CD4-positive, alpha-beta T cell (primary cell): Measurements from ENCODE around the gene AGMO. TPM values are rescaled to one million over a fixed set of nuclear protein-coding genes. Genes with fewer than 3 reads are reported as not detected.

Source experiments
- ATAC-seq: fragments of 200-7000 bp; cut with Tn5 transposase; one replicate; pipeline ENCODE4 v1.10.0; 2022; ENCODE audit warnings: mild to moderate bottlenecking; ENCODE audit not compliant: poor library complexity
- CTCF ChIA-PET: fragments of 350-600 bp; sonication (Branson Sonifier 250); formaldehyde crosslinking; loops from one replicate; lab custom pipeline; 2021; ENCODE audit warnings: antibody characterized with exemption, inconsistent platforms; lab: Charles Lee
- POLR2A ChIA-PET: fragments of 350-600 bp; sonication (Branson Sonifier 250); formaldehyde crosslinking; loops from one replicate; lab custom pipeline; 2021; ENCODE audit warnings: antibody characterized with exemption, inconsistent platforms; lab: Charles Lee
- DNase-seq, 14 experiments: peaks; one replicate each; pipeline ENCODE4 v3.0.0-alpha.2; 2013 to 2020; ENCODE audit warnings: mixed read lengths in 2 of 14
- H3K27ac ChIP-seq, 2 donors: one replicate each; pipeline versions ENCODE4 v1.5.1 to v1.7.0; 2013; ENCODE audit warnings: low read length in 2 of 2, low read depth in 1 of 2, mild to moderate bottlenecking in 1 of 2
- H3K27me3 ChIP-seq, 2 experiments: 1 replicate in 1 of 2; 2 replicates in 1 of 2; pipeline versions ENCODE4 v1.6.1 to v1.7.0; 2013; ENCODE audit warnings: low read length in 2 of 2, control low read depth in 1 of 2, mild to moderate bottlenecking in 1 of 2, moderate library complexity in 1 of 2; ENCODE audit not compliant: insufficient read depth in 2 of 2, control insufficient read depth in 1 of 2
- H3K36me3 ChIP-seq: one replicate; pipeline ENCODE4 v1.6.1; 2013; ENCODE audit warnings: low read length, control low read depth; ENCODE audit not compliant: insufficient read depth
- H3K4me1 ChIP-seq: one replicate; pipeline ENCODE4 v1.6.1; 2013; ENCODE audit warnings: low read length, control low read depth; ENCODE audit not compliant: insufficient read depth
- H3K4me3 ChIP-seq: one replicate; pipeline ENCODE4 v1.5.1; 2013; ENCODE audit warnings: mild to moderate bottlenecking, low read length, moderate library complexity
- H3K9me3 ChIP-seq, 2 experiments: 1 replicate in 1 of 2; 2 replicates in 1 of 2; pipeline versions ENCODE4 v1.6.1 to v1.7.0; 2013; ENCODE audit warnings: low read length in 2 of 2, mild to moderate bottlenecking in 2 of 2, control low read depth in 1 of 2, moderate library complexity in 1 of 2; ENCODE audit not compliant: control insufficient read depth in 1 of 2, insufficient read depth in 1 of 2
- H3K27ac Mint-ChIP-seq: one replicate; pipeline ENCODE4 v1.8.0; 2020; ENCODE audit warnings: mixed read lengths
- H3K27me3 Mint-ChIP-seq: one replicate; pipeline ENCODE4 v1.8.0; 2021; ENCODE audit warnings: mixed read lengths
- H3K36me3 Mint-ChIP-seq: one replicate; pipeline ENCODE4 v1.8.0; 2021; ENCODE audit warnings: low read depth, mixed read lengths
- H3K4me1 Mint-ChIP-seq: one replicate; pipeline ENCODE4 v1.8.0; 2021; ENCODE audit warnings: low read depth, mixed read lengths
- H3K4me3 Mint-ChIP-seq: one replicate; pipeline ENCODE4 v1.8.0; 2020; ENCODE audit warnings: mild to moderate bottlenecking, mixed read lengths
- H3K9me3 Mint-ChIP-seq: one replicate; pipeline ENCODE4 v1.8.0; 2020; ENCODE audit warnings: mixed read lengths
- intact Hi-C, 2 experiments: fragments of 100-400 bp; cut with DNase I in 1 of 2; cut with micrococcal nuclease in 1 of 2; formaldehyde crosslinking; loops; one replicate each; pipeline versions ENCODE4 v1.15.1 to v1.9.0; 2023 to 2025; cut with DNase I, micrococcal nuclease
- total RNA-seq, 174 experiments: library from RNA in 2 of 174; stranded (reverse) in 2 of 174; gene quantifications; one replicate each; pipeline ENCODE4 v1.2.3 and lab custom pipeline; 2021 to 2026
- TF ChIP-seq, protein P1 (sequence below): fragments of 200-600 bp; IDR thresholded peaks from one replicate; pipeline ENCODE4 v1.8.0; 2022; ENCODE audit warnings: antibody characterized with exemption, mild to moderate bottlenecking

Gene AGMO
- total RNA-seq, 2 experiments from 2014 or later = not detected

DNA sequence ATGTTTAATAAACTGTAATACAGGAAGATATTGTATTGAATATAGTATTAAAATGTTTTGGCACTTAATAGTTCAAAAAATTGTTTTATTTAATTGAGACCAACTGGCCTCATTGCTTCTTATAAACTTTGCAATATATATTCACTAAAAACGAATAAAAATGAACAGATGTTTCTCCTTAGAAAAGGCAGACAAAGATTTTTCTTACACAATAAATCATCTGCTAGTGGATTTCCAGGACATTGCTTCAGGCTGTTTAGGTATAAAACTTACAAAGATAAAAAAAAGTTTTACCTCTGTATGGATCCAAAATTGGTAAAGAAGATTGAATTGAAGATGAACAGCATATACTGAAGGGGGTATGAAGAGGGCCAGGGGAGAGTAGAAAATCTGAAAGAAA lies 143.6 kb downstream of the AGMO start:
- no peak overlapping the region for H3K4me3 Mint-ChIP-seq
- TF ChIP-seq, protein P1, sequence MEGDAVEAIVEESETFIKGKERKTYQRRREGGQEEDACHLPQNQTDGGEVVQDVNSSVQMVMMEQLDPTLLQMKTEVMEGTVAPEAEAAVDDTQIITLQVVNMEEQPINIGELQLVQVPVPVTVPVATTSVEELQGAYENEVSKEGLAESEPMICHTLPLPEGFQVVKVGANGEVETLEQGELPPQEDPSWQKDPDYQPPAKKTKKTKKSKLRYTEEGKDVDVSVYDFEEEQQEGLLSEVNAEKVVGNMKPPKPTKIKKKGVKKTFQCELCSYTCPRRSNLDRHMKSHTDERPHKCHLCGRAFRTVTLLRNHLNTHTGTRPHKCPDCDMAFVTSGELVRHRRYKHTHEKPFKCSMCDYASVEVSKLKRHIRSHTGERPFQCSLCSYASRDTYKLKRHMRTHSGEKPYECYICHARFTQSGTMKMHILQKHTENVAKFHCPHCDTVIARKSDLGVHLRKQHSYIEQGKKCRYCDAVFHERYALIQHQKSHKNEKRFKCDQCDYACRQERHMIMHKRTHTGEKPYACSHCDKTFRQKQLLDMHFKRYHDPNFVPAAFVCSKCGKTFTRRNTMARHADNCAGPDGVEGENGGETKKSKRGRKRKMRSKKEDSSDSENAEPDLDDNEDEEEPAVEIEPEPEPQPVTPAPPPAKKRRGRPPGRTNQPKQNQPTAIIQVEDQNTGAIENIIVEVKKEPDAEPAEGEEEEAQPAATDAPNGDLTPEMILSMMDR = no peak
- no peak overlapping the region for H3K27ac Mint-ChIP-seq
- CTCF ChIA-PET = no interaction called here
- no peaks in the 10 kb centered on the region for H3K27me3 ChIP-seq
- no peaks in the 10 kb centered on the region for H3K4me1 Mint-ChIP-seq
- peaks cover 8% of the 10 kb centered on the region for H3K9me3 Mint-ChIP-seq
- H3K27ac ChIP-seq = no peak overlapping the region
- intact Hi-C loops = no loop called here
- H3K36me3 Mint-ChIP-seq = no peaks in the 10 kb centered on the region
- no peak overlapping the region for H3K4me3 ChIP-seq
- H3K9me3 ChIP-seq = peaks cover 0 to 3% of the 10 kb centered on the region in 2 experiments
- H3K4me1 ChIP-seq = no peaks in the 10 kb centered on the region
- no peaks in the 10 kb centered on the region for H3K36me3 ChIP-seq
- POLR2A ChIA-PET = no interaction called here
- DNase-seq (no peak), ATAC-seq (no peak)
- no peaks in the 10 kb centered on the region for H3K27me3 Mint-ChIP-seq

DNA sequence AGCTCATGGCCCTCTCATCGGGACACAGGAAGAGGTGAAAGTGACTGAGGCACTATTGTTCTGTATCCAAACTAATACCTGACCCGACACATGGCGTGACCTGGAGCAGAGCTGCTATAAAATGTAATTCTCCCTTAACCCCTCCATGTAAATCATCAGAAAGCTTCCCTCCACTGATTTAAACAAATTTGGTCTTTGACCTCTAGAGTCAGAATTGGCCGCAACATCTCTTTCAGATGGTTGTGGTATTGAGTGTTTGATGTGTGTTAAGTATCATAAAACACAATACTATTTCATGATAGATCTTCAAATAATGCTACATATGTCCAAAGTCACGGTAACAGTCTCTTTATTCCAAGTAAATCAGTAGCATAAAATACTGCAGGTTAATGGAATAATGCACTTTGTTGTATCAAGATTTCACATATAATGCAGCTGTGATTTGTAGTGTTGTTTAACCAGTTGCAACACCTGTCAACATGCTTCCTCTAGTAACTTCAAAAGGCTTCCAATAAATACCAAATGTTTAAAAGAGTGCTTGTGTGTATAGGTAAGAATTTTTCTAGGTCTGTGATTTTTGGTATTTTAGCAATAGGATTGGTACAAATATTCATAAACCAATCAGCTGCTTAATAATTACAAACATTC lies 144.3 kb downstream of the AGMO start:
- intact Hi-C loops = no loop called here
- POLR2A ChIA-PET = no interaction called here

DNA sequence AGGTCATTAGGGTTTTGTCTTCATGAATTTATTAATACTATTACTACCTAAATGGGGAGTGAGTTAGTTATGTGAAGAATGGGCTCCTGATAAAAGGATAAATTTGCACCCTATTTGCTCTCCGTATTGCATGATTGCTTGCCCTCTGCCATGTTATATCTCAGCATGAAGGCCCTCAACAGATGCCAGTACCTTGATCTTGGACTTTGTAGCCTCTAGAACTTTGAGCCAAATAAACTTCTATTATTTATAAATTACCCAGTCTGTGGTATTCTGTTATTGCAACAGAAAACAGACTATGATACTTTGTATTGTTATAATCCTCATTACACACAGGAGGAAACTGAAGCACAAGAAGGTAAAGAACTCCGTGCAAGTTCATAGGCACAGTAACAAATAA lies 150.8 kb downstream of the AGMO start:
- peaks cover 0 to 3% of the 10 kb centered on the region in 2 experiments for H3K9me3 ChIP-seq
- H3K4me3 Mint-ChIP-seq = no peak overlapping the region
- no peak overlapping the region for H3K4me3 ChIP-seq
- H3K27me3 ChIP-seq = no peaks in the 10 kb centered on the region
- no peaks in the 10 kb centered on the region for H3K36me3 Mint-ChIP-seq
- no peak overlapping the region for H3K27ac Mint-ChIP-seq
- H3K27ac ChIP-seq = no peak overlapping the region
- peaks cover 7% of the 10 kb centered on the region for H3K9me3 Mint-ChIP-seq
- intact Hi-C loops = no loop called here
- ChIA-PET POLR2A (no interaction called here), CTCF (no interaction called here)
- H3K36me3 ChIP-seq = no peaks in the 10 kb centered on the region
- TF ChIP-seq, protein P1 = no peak
- H3K27me3 Mint-ChIP-seq = no peaks in the 10 kb centered on the region
- no peaks in the 10 kb centered on the region for H3K4me1 Mint-ChIP-seq
- DNase-seq = no peak
- no peaks in the 10 kb centered on the region for H3K4me1 ChIP-seq
- no peak for ATAC-seq

More for the DNA sequence above, 144.3 kb downstream of the AGMO start:
- H3K9me3 Mint-ChIP-seq = peaks cover 8% of the 10 kb centered on the region
- CTCF ChIA-PET = no interaction called here
- no peaks in the 10 kb centered on the region for H3K4me1 ChIP-seq
- no peak overlapping the region for H3K27ac ChIP-seq
- H3K27me3 ChIP-seq = no peaks in the 10 kb centered on the region
- H3K36me3 ChIP-seq = no peaks in the 10 kb centered on the region
- H3K4me1 Mint-ChIP-seq = no peaks in the 10 kb centered on the region
- no peaks in the 10 kb centered on the region for H3K36me3 Mint-ChIP-seq
- ATAC-seq (no peak), DNase-seq (no peak)
- no peak overlapping the region for H3K4me3 Mint-ChIP-seq
- TF ChIP-seq, protein P1 = no peak
- peaks cover 0 to 3% of the 10 kb centered on the region in 2 experiments for H3K9me3 ChIP-seq
- no peak overlapping the region for H3K27ac Mint-ChIP-seq
- H3K27me3 Mint-ChIP-seq = no peaks in the 10 kb centered on the region
- no peak overlapping the region for H3K4me3 ChIP-seq
